Calu3 (cell line): ENCODE results near the gene ARID1B. TPM values are rescaled to one million over a fixed set of nuclear protein-coding genes. Genes with fewer than 3 reads are reported as not detected.

ENCODE experiments used
- BruUV-seq: library from RNA; stranded (reverse); fragments of 400-500 nt; replicated peaks from 2 replicates; lab custom pipeline; 2021; lab: Mats Ljungman, UMichigan
- CTCF ChIA-PET: fragments of 300-600 bp; sonication (Branson Sonifier 250); formaldehyde crosslinking; loops from one replicate; lab custom pipeline; 2022; ENCODE audit warnings: antibody characterized with exemption; lab: Charles Lee
- DNase-seq: peaks from one replicate; pipeline ENCODE4 v3.0.0; 2022
- H3K27ac Mint-ChIP-seq: one replicate; pipeline ENCODE4 v1.8.0; 2022; ENCODE audit warnings: mixed read lengths; ENCODE audit not compliant: unreplicated experiment
- H3K27me3 Mint-ChIP-seq: one replicate; pipeline ENCODE4 v1.8.0; 2022; ENCODE audit warnings: mixed read lengths; ENCODE audit not compliant: unreplicated experiment
- H3K36me3 Mint-ChIP-seq: one replicate; pipeline ENCODE4 v1.8.0; 2022; ENCODE audit warnings: mild to moderate bottlenecking, moderate library complexity, mixed read lengths; ENCODE audit not compliant: insufficient read depth, unreplicated experiment
- H3K4me1 Mint-ChIP-seq: one replicate; pipeline ENCODE4 v1.8.0; 2022; ENCODE audit warnings: mild to moderate bottlenecking, low read depth, mixed read lengths; ENCODE audit not compliant: unreplicated experiment
- H3K4me3 Mint-ChIP-seq: one replicate; pipeline ENCODE4 v1.8.0; 2022; ENCODE audit warnings: mild to moderate bottlenecking, low read depth, moderate library complexity, mixed read lengths; ENCODE audit not compliant: unreplicated experiment
- H3K9me3 Mint-ChIP-seq: one replicate; pipeline ENCODE4 v1.8.0; 2022; ENCODE audit warnings: low read depth, mixed read lengths; ENCODE audit not compliant: unreplicated experiment
- intact Hi-C: fragments of 100-400 bp; cut with micrococcal nuclease; formaldehyde crosslinking; loops from one replicate; pipeline ENCODE4 v1.10.0; 2022; ENCODE audit not compliant: unreplicated experiment
- total RNA-seq: library from RNA; stranded (reverse); gene quantifications from 2 replicates; pipeline ENCODE4 v1.2.3, GENCODE V29; 2022
- TF ChIP-seq, protein P1 (sequence below): fragments of 200-600 bp; IDR thresholded peaks from one replicate; pipeline ENCODE4 v1.8.0; 2022; ENCODE audit warnings: antibody characterized with exemption; ENCODE audit not compliant: unreplicated experiment

Gene ARID1B
- total RNA-seq, 1 experiment from 2014 or later = 53.5 TPM

DNA sequence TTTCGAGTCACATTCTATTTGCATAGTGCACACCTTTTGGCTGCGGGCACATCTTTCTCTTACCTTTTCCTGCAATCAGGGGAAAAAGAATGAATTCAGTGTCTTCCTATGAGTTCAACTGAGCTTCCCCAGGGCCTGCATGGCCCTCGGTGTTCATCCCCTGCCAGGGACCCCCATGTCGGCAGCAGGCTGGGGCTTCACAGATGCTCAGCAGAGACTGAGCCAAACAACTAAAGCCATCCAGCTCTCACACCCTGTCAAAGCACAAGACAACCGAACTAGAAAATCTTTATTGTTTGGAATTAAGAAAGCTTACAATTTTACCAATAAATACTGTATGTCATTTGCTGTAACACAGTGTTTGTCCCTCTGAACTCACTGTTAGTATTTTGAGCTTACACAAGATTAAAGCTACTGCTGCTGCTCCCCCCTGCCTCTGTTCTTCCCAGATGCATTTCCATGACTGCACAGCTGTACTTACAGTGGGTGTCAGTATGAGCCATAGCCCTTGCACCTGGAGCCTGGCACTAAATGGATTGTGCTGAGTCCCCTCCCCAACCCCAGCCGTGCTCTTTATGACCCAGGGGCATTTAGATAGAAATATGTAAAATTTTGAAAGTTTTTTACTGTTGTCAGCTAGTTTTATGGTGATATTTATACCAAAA is 340.4 kb downstream of the ARID1B start:
- TF ChIP-seq, protein P1, sequence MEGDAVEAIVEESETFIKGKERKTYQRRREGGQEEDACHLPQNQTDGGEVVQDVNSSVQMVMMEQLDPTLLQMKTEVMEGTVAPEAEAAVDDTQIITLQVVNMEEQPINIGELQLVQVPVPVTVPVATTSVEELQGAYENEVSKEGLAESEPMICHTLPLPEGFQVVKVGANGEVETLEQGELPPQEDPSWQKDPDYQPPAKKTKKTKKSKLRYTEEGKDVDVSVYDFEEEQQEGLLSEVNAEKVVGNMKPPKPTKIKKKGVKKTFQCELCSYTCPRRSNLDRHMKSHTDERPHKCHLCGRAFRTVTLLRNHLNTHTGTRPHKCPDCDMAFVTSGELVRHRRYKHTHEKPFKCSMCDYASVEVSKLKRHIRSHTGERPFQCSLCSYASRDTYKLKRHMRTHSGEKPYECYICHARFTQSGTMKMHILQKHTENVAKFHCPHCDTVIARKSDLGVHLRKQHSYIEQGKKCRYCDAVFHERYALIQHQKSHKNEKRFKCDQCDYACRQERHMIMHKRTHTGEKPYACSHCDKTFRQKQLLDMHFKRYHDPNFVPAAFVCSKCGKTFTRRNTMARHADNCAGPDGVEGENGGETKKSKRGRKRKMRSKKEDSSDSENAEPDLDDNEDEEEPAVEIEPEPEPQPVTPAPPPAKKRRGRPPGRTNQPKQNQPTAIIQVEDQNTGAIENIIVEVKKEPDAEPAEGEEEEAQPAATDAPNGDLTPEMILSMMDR = no peak
- no peak for DNase-seq
- CTCF ChIA-PET = no interaction called here
- H3K27ac Mint-ChIP-seq = no peak overlapping the region
- intact Hi-C loops = no loop called here
- H3K4me1 Mint-ChIP-seq = no peaks in the 10 kb centered on the region
- no peaks in the 10 kb centered on the region for H3K27me3 Mint-ChIP-seq
- H3K9me3 Mint-ChIP-seq = peaks cover 2% of the 10 kb centered on the region
- BruUV-seq = no TSS peak
- H3K36me3 Mint-ChIP-seq = no peaks in the 10 kb centered on the region
- no peak overlapping the region for H3K4me3 Mint-ChIP-seq

DNA sequence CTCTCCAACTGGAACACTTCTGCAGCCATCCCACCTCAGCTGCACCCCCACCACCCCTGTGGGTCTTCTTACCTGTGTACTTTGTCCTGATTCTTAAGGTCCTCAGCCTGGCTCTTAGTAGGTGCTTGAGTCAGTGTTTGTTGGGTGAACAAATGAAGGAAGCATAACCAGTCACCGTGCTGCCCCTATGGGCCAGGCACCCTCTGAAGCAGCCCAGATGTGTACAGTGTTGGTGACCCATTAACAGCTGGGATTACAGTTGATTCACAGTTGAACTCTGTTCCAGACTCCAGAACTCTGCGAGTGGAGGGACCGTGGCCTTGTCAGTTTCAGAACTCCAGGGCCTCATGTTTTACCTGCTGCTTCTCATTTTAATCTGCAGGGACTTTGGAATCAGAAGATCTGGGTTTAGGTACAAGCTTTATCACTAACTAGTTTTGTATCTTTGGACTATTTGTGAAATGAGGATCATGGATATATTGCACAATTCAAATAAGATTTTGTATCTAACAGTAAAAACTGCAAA is 342.4 kb downstream of the ARID1B start:
- no peak for DNase-seq
- CTCF ChIA-PET = no interaction called here
- TF ChIP-seq, protein P1 = no peak
- Mint-ChIP-seq H3K36me3 (no peaks in the 10 kb centered on the region), H3K27ac (no peak overlapping the region), H3K27me3 (no peaks in the 10 kb centered on the region), H3K9me3 (no peaks in the 10 kb centered on the region), H3K4me1 (no peaks in the 10 kb centered on the region), H3K4me3 (no peak overlapping the region)
- intact Hi-C loops = no loop called here
- BruUV-seq = no TSS peak

DNA sequence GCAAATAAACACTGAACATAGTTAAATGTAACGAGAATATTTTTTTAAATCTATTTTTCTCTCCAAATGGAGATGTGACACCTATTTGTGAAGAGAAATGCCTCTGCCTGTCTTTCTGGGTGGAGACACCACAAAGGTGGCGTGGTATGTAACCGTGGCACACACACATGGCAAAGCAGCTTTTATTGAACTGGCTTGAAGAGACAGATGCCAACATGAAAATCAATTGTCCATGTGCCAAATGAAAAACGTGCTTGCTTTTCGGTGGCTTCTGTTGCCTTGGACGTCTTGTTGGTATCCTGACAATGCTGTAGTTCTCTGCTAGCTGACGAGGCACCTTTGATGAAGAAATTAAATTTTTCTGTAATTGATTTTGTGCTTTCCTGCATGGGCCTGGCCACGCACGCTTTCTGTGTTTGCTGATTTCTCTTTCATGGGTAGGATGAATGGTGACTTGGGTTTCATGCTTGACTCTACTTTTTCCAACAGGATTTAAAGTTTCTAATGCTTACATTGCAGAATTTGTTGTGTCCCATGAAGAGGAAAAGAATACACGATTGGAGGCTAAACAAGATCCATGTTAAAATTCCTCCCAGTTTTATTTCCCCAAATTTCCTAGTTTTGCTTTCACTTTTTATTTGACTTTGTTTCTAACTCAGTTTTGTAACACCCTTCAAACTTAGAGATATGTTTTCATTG is 343.5 kb downstream of the ARID1B start:
- intact Hi-C loops = no loop called here
- no peak overlapping the region for H3K4me3 Mint-ChIP-seq
- no peaks in the 10 kb centered on the region for H3K9me3 Mint-ChIP-seq
- no peaks in the 10 kb centered on the region for H3K36me3 Mint-ChIP-seq
- CTCF ChIA-PET = no interaction called here
- H3K27ac Mint-ChIP-seq = no peak overlapping the region
- no peaks in the 10 kb centered on the region for H3K27me3 Mint-ChIP-seq
- no TSS peak for BruUV-seq
- no peak for DNase-seq
- TF ChIP-seq, protein P1 = no peak
- no peaks in the 10 kb centered on the region for H3K4me1 Mint-ChIP-seq

DNA sequence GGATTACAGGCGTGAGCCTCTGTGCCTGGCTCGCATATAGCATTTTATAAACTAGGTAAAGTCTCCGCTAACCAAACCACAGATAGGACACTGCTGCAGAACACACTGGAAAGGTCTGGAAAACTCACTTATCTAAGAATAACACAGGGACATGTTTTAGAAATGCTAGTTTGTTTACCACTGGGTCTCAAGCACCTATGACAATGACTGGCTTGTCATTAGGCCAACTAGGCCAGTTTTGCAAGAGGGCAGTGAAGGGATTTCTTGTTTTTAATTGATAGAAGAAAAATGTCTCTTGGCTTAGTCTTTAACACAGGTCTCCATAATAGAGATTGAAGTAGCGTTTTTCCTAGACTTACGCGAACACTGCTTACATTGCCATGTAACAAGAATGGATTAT is 344.7 kb downstream of the ARID1B start:
- H3K4me1 Mint-ChIP-seq = no peaks in the 10 kb centered on the region
- CTCF ChIA-PET = no interaction called here
- intact Hi-C loops = no loop called here
- H3K36me3 Mint-ChIP-seq = no peaks in the 10 kb centered on the region
- DNase-seq = no peak
- H3K27ac Mint-ChIP-seq = no peak overlapping the region
- TF ChIP-seq, protein P1 = no peak
- no peaks in the 10 kb centered on the region for H3K27me3 Mint-ChIP-seq
- no peak overlapping the region for H3K4me3 Mint-ChIP-seq
- no peaks in the 10 kb centered on the region for H3K9me3 Mint-ChIP-seq
- BruUV-seq = no TSS peak
